HG02798 (cell line): ENCODE results near the gene KRTAP22-2.

ENCODE experiments used
- ATAC-seq: cut with Tn5 transposase; IDR thresholded peaks from one replicate; pipeline ENCODE4 v1.9.1; 2021; ENCODE audit warnings: mild to moderate bottlenecking; ENCODE audit not compliant: unreplicated experiment, poor library complexity

KRTAP22-2 gene

GRCh38 chr21:30563630-30564029 is 26.6 kb downstream of the KRTAP22-2 start:
- no peak for ATAC-seq

DNA sequence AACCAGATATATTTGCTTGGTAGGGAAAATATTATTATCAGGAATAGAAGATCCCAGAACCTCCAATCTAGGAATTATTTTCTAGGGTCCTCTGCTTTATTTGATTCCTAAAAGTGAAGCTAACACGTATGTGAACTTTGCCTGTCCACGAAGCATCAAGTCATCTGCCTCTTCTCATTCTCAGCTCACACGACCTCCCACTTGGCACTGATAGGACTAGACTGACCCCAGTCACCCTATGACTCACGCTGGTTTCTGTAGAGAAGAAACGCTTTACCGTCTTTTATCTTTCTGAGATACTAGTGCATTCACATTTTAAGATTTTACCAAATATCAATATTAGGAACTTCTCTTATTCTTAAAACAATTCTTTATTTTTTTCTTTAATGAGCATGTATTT is 27.1 kb downstream of the KRTAP22-2 start:
- no peak for ATAC-seq

- ATAC-seq = no peak
Observed at GRCh38 chr21:30561957-30562356, 28.2 kb downstream of the KRTAP22-2 start.

GRCh38 chr21:30561264-30561895 is 28.8 kb downstream of the KRTAP22-2 start, which contains the start of gene KRTAP19-7:
Gene KRTAP19-7 (minus strand): TSS chr21:30561314. CDS start chr21:30561289, 25 bp downstream.
- no peak for ATAC-seq

DNA sequence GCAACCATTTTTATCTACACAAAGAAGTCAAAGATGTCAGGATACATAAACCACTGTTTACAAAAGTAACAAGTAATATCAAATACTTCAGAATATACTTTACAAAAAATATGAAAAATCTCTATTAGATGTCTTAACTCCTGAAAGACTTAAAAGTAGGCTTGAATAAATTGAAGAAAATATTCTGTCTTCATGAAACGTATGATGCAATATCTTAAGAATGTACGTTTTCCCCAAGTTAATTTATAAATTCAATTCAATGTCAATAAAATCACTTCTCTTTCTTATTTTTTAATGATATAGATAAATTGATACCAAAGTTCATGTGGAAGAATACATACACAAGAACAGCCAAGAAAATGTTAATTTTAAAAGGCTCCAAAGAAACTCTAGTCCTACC is 35.1 kb downstream of the KRTAP22-2 start:
- ATAC-seq = no peak

DNA sequence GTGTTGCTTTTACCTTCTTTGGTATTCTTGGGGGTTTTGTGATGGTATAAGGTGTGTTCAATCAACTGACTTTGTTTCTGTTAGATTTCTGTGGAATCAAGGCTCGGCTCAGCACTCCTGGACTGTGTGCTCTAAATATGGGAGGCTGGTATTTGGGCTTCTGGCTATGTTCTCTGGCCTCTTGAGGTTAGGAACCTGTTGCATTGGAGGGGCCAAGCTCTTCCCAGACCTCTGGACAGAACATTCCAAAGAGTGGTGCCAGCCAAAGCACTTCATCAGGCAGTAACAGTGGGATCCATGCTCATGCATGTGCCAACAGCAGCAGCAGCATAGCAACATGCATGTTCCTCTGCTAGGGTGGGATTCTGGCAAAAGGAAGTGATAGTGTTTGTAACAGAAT is 37.4 kb downstream of the KRTAP22-2 start:
- no peak for ATAC-seq

- no peak for ATAC-seq
Observed at GRCh38 chr21:30541764-30542163, 48.4 kb downstream of the KRTAP22-2 start, which contains the start of gene KRTAP19-6. Gene KRTAP19-6 (minus strand): TSS chr21:30541864. CDS start chr21:30541833, 31 bp downstream.
